Fibroblast of skin of back (primary cell): ENCODE data around the gene ATXN10.
"Not testable (repeated sequence)": the region's sequence is repeated elsewhere in the genome, so short reads cannot be mapped to it uniquely, and the experiment has no call there.

Experiments used
- DNase-seq: peaks from one replicate; pipeline ENCODE4 v3.0.0-alpha.2; 2013

The ATXN10 gene

DNA sequence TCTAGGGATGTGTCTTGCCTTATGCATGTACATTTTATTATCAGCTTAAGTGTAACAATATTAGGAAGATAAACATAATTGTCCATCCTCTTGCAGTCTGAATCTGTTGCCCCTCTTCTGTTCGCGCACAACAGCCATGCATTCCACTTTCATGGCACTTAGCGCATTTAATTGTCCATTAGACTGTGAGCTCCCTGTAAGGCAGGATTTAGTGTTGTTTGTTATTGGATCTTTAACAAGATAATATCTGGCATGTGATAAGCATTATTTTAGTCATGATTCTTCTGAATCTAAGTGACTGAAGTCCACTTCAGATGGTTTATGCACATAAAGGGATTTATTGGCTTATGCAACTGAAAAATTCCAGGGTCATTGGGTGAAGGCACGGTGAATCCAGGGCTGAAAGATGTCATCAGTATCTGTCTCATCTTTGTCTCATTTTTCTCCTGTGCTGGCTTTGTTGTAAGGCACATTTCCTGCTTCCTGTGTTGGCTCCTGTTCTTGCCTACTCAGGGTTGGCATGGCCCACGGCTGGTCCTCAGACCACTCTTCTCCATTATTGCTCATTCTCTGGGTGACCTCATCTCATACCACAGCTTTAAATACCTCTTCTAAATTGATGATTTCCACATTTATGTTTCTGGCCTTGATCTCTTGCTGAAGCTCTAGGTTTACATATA lies 37.6 kb downstream of the ATXN10 start:
- DNase-seq = peak; percentile 85

DNA sequence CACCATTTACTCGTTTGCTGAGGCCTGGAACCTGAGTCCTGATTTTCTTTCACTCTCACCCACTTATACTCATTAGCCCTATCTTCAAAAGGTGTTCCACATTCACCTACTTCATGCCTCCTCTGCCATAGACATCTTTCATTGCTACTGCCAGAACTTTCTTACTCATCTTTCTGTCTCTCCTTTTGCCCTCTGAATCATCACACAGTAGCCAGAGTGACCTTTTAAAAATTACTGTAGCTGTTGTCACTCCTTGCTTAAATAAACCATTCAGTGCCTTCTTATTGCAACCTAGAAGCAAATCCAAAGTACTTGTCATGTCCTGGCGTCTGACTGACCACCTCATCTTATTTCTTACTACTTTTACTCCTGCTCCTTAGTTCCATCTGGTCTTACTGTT lies 38.2 kb downstream of the ATXN10 start:
- peak; percentile 73 for DNase-seq

DNA sequence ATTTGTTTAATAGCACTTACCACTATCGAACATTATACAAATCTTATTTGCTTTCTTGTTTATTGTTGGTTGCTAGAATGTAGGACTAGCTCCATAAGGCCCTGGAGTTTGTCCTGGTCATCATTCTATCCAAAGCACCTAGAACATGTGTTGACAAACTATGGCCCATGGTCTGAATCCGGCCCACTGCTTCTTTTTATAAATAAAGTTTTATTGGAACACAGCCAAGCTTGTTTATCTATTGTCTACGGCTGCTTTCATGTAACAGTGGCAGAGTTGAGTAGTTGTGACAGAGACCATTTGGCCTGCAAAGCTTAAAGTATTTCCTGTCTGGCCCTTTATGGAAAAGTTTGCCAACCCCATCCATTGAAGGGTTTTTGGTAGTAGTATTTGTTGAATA lies 38.8 kb downstream of the ATXN10 start:
- DNase-seq = no peak

DNA sequence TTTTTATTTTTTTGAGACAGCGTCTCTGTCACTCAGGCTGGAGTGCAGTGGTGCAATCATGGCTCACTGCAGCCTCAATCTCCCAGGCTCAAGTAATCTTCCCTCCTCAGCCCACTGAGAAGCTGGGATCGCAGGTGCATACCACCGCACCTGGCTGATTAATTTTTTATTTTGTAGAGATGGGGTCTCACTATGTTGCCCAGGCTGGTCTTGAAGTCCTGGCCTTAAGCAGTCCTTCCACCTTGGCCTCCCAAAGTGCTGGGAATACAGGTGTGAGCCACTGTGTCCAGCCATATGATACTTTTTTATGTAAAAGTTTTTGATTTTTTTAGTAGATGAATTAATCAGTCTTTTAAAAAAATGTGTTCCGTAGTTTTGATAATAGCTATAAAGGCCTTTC lies 42.8 kb downstream of the ATXN10 start:
- not testable (repeated sequence) for DNase-seq

DNA sequence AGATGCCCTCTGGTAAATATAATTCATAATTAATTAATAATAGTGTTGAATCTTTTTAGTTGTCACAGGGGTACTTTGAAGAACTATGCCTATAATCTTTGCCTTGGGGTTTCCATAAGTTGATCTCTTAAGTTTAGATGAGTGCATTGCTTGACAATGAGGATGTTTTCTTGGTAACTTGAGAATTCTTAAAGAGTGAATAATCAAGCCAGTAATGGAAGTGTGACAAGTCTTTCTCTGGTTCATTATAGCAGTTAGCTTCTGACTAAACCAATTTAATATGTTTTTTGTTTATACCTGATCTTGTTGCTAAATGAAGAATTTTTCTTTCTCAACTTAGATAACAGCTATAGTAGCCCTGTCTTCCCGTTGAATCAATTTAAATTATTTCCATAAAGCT lies 46.2 kb downstream of the ATXN10 start:
- peak; percentile 76 for DNase-seq

- DNase-seq = no peak
These were observed 46.8 kb downstream of the ATXN10 start for GRCh38 chr22:45718391-45718790.

- no peak for DNase-seq
These were observed 49.3 kb downstream of the ATXN10 start for GRCh38 chr22:45720839-45721378.

DNA sequence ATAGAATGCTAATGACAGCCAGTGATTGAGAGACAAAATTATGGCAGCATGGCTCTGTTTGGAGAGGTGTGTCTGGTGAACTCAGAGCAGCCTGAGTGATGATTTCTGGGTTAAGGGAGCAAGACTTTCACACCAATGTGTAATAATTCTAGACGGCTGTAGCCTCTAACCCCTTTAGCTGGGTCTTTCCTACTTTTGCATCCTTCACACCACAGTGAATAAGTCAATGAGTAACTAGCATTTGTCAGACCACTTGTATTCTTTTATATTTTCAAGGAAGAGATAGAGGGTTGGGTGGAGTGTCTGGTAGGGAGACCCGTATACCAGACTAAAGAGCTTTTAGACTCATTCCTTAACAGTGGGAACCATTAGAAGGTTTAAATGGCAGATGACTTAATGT lies 50.4 kb downstream of the ATXN10 start:
- DNase-seq = no peak

DNA sequence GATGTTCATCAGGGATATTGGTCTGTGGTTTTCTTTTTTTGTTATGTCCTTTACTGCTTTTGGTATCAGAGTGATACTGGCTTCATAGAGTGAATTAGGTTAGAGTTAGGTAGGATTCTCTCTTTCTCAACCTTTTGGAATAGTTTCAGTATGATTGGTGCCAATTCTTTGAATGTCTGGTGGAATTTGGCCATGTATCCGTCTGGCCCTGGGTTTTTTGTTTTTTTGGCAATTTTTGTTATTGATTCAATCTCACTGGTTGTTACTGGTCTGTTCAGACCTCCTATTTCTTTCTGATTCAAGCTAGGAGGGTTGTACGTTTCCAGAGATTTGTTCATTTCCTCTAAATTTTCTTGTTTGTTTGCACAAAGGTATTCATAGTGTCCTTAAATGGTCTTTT lies 54.4 kb downstream of the ATXN10 start:
- DNase-seq = no peak

DNA sequence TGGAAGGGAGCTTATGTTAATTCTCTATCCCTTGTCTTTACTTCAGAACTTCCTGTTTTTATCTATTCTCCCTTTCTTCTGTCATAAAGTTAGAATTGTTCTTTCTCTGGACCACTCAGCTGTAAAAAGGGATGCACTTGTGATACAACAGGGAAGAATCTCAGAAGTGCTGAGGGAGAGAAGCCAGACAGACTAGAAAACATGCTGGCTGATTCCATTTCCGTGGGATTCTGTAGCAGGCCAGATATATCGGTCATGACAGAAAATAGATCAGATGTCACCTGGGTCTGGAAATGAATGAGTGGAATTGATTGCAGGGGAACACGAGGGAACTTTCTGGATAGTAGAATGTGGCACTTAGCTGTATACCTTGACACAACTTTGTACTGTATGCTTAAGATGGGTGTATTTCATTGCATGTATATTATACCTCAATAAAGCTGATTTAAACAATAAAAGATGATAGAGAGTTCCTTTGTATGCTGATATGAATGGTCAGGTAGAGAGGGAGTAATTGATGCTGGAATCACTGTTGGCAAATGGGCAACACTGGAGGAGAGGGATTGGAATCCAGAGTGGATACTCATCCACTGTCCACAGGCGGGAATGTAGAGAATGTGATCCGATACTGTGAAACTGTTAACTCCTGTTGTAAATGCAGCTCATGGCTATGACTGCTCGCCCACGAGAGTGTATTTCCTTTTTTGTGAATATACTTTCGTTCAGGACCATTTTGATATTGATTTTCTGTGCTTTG lies 59.6 kb downstream of the ATXN10 start:
- peak; percentile 64 for DNase-seq

- no peak for DNase-seq
These were observed 60.3 kb downstream of the ATXN10 start for GRCh38 chr22:45731798-45732495.

DNA sequence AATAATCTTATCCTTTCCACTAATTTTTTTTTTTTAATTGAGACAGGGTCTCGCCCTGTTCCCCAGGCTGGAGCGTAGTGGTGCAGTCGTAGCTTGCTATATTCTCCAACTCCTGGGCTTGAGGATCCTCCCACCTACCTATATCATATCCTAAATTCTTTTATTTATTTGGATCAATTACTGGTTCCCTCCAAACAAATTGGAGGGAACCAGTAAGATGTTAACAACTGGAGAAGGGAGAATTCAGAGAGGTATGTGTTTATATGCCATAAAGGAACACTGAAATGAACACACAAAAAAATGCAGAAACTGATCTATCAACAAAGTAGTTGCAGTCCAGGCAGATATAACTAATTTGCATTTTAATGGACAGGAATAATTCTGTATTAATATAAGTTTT lies 63.6 kb downstream of the ATXN10 start:
- no peak for DNase-seq

DNA sequence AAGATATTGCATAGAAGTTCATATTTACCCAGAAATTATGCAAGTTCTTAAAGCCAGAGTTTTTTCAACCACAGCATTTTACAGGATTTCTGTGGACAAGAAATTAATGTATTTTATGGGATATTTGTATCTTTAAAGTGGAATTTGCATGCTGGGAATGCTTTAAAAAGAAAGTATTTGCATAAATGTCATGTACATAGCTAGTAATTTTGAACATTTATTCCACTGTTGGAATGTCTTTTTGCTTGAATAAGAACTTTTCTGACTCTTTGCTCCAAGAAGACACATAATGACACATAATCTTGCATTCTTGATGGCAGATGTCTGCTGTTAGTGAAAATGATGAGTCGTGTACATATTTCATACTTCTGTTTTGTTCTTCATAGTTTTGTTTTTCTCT lies 66.6 kb downstream of the ATXN10 start:
- peak; percentile 62 for DNase-seq

GRCh38 chr22:45740236-45740635 lies 68.6 kb downstream of the ATXN10 start:
- DNase-seq = no peak

GRCh38 chr22:45742866-45743450 lies 71.3 kb downstream of the ATXN10 start:
- peak; percentile 32 for DNase-seq

- peak; percentile 40 for DNase-seq
These were observed 72.1 kb downstream of the ATXN10 start for GRCh38 chr22:45743687-45744086.

DNA sequence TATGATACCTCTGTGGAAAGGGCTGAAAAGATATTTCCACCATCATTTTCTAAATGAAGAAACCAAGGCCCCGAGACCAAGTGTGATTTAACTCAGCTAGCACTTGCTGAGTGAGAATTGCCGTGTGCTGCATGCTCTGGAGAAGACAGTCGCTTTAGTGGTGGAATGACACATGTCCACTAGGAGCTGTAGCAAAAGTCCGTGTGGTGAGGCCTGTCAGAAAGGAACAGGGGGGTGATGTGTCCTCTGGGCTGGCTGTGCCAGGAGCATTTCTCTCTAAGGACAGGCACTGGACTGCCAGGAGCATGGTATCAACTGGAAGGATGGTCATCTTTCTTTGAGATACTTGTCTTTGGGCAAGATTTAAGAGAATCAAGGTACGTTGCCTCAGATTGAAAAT lies 72.8 kb downstream of the ATXN10 start:
- DNase-seq = no peak

DNA sequence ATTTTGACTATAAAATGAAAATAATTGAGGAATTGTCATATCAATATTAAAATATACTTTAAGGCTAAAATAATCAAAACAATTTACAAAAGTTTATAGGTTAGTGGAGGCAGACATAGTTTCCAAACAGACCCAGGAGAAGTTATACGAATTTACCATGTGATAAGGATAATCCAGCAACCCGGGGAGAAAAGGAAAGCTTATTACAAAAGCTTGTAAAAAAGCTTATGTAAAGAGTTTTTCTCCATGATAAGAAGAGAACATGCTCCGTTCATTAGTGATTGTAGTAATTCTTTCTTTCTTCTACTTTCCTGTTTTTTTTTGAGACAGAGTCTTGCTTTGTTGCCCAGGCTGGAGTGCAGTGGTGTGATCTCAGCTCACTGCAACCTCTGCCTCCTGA lies 79.0 kb downstream of the ATXN10 start:
- DNase-seq = no peak

DNA sequence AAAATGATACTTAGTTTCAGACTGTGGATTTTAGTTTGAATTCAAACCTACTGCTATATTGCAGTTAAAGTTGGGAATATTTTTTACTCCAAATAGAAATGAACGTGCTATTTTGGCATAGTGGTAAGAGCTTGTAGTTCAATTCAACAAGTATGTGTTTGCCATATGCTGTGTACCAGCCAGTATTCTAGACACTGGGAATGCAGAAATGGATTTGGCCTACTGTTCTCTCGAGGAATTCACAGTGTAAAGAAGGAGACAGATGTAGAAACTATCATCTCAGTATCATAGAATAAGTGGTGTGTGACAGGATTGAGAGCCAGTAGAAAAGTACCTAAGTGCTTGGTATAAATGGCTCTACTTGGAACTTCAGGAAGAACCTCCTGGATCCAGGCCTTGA lies 80.4 kb downstream of the ATXN10 start:
- DNase-seq = no peak

GRCh38 chr22:45754822-45755221 lies 83.2 kb downstream of the ATXN10 start:
- DNase-seq = no peak

DNA sequence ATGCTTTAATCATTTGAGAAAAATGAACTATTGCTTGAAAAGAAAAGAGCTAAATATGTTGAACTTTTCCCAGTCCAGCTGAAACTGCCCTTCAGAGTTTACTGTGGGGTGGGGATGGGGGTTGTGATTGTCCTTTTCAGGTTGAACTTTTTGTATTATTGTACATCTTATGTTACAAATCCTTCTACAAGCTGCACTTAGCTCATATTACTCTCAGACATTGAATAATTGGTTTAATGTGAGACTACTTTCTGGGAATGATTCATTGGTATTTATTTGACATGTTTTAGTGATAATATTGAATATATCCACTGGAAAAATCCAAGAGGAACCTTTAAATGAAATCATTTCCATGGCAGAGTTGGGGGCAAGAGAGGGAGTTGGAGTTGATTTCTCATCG lies 84.9 kb downstream of the ATXN10 start:
- no peak for DNase-seq

DNA sequence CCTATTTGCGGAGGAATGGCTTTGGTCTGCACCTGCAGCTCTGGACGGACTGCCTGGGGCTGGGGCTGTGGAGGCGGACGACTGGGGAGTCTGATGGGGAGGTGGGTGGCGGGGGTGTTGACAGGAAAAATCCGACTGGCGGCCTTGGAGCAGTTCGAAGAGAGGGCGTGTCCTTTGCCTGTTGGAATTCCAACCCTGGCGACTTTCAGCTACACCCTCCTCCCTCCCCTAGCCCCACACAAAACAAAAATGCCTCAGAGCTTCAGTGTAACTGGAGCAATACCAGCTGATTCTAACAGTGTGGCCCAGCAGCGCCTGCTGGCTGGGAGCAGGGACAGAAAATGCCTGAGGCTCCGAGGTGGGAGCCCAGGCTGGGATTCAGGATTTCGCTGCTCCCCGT lies 85.4 kb downstream of the ATXN10 start:
- DNase-seq = peak; percentile 66

DNA sequence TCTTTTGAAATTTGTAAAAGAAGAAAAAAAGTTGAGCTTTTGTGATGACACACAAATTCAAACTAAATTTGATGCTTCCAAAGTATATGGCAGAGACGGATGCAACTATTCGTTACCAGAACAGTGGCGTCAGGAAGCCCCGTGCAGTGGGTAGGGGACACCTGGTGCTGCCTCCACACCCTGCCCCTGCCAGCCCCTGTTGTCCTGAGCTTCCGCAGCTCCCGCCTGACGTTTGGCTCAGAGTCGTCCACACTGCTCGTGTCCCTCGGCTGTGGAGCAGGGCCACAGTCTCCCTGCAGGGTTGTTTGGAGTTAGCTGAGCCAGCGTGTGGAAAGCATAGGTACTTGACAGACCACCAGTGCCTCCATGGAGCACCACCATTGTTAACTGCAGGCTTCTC lies 86.3 kb downstream of the ATXN10 start:
- no peak for DNase-seq
